Smooth muscle cell (in vitro differentiated cells): Measurements from ENCODE around the gene DHX15. TPM values are rescaled to one million over a fixed set of nuclear protein-coding genes. Genes with fewer than 3 reads are reported as not detected.

Experiments used
- DNase-seq: peaks from one replicate; lab custom pipeline; 2025; ENCODE audit not compliant: unreplicated experiment; lab: John Stamatoyannopoulos, UW
- H2AFZ ChIP-seq: fragments of 200-600 bp; sonication (generic); 2 replicates; pipeline ENCODE4 v1.6.0; 2016; ENCODE audit warnings: antibody characterized with exemption, low read depth, mild to moderate bottlenecking
- H3F3A ChIP-seq: fragments of 200-600 bp; sonication (generic); 2 replicates; pipeline ENCODE4 v1.6.0; 2017; ENCODE audit warnings: antibody characterized with exemption, low read depth
- H3K27ac ChIP-seq: fragments of 200-600 bp; sonication (generic); 2 replicates; pipeline ENCODE4 v1.5.1; 2016; ENCODE audit warnings: low read depth, mild to moderate bottlenecking
- H3K27me3 ChIP-seq: fragments of 200-600 bp; sonication (generic); 2 replicates; pipeline ENCODE4 v1.6.1; 2016; ENCODE audit warnings: low read depth, mild to moderate bottlenecking
- H3K36me3 ChIP-seq: fragments of 200-600 bp; sonication (generic); 2 replicates; pipeline ENCODE4 v1.5.1; 2016; ENCODE audit warnings: low read depth
- H3K4me1 ChIP-seq: fragments of 200-600 bp; sonication (generic); 2 replicates; pipeline ENCODE4 v1.5.1; 2016; ENCODE audit warnings: low read depth
- H3K4me2 ChIP-seq: fragments of 200-600 bp; sonication (generic); 2 replicates; pipeline ENCODE4 v1.6.0; 2016; ENCODE audit warnings: mild to moderate bottlenecking
- H3K4me3 ChIP-seq: fragments of 200-600 bp; sonication (generic); 2 replicates; pipeline ENCODE4 v1.5.1; 2016; ENCODE audit warnings: mild to moderate bottlenecking
- H3K79me2 ChIP-seq: fragments of 200-600 bp; sonication (generic); 2 replicates; pipeline ENCODE4 v1.6.0; 2016; ENCODE audit warnings: low read depth, mild to moderate bottlenecking
- H3K9ac ChIP-seq: fragments of 200-600 bp; sonication (generic); 2 replicates; pipeline ENCODE4 v1.6.0; 2016; ENCODE audit warnings: low read depth
- H3K9me3 ChIP-seq: fragments of 200-600 bp; sonication (generic); replicated peaks from 2 replicates; pipeline ENCODE4 v1.5.1; 2016; ENCODE audit warnings: low read depth
- H4K20me1 ChIP-seq: fragments of 200-600 bp; sonication (generic); 2 replicates; pipeline ENCODE4 v1.6.0; 2016; ENCODE audit warnings: low read depth
- CTCF ChIP-seq: fragments of 200-600 bp; sonication (generic); IDR thresholded peaks from 2 replicates; pipeline ENCODE4 v1.5.1; 2017; ENCODE audit warnings: borderline replicate concordance, mild to moderate bottlenecking, antibody characterized with exemption; ENCODE audit not compliant: insufficient read depth, poor library complexity, severe bottlenecking
- WGBS: methylation state at CpG from one replicate; pipeline ENCODE4 v1.1.7; 2016; ENCODE audit warnings: low lambda C conversion rate; 5-methylcytosine and 5-hydroxymethylcytosine counted together
- polyA plus RNA-seq: library from polyadenylated mRNA; unstranded; fragments of >200 nt; fragmentation: Nextera tagmentation; extraction: Ambion mirVana; gene quantifications from 2 replicates; pipeline ENCODE4 v1.2.1, GENCODE V29; 2016
- total RNA-seq: library from RNA; depleted of rRNA; stranded (reverse); fragments of >200 nt; gene quantifications from 2 replicates; pipeline ENCODE4 v1.2.3, GENCODE V29; 2014

The DHX15 gene
- total and polyA plus RNA-seq, 2 experiments from 2014 or later, result 69.8 to 168 TPM

GRCh38 chr4:24544208-24544988 lies 40.0 kb downstream of the DHX15 start:
- TF ChIP-seq CTCF, result no peak
- Histone ChIP-seq H3K4me1 (no peaks in the 10 kb centered on the region), H3K27ac (no peak overlapping the region), H4K20me1 (peaks cover 99% of the 10 kb centered on the region), H3K4me2 (no peak overlapping the region), H3K27me3 (no peaks in the 10 kb centered on the region), H3K4me3 (no peak overlapping the region), H3F3A (peaks cover 8% of the 10 kb centered on the region), H3K9ac (no peak overlapping the region), H3K36me3 (peaks cover 35% of the 10 kb centered on the region), H3K9me3 (no peaks in the 10 kb centered on the region), H2AFZ (no peak overlapping the region), H3K79me2 (peaks cover 94% of the 10 kb centered on the region)
- 75% methylated on average over 4 of the region's 4 CpGs for WGBS
- DNase-seq, result no peak

- Histone ChIP-seq H3K4me2 (no peak overlapping the region), H3K4me1 (no peaks in the 10 kb centered on the region), H3K79me2 (peaks cover 71% of the 10 kb centered on the region), H3K9me3 (no peaks in the 10 kb centered on the region), H3K27me3 (no peaks in the 10 kb centered on the region), H3F3A (peaks cover 8% of the 10 kb centered on the region), H3K27ac (no peak overlapping the region), H3K9ac (no peak overlapping the region), H4K20me1 (peaks cover 100% of the 10 kb centered on the region), H2AFZ (no peak overlapping the region), H3K36me3 (peaks cover 34% of the 10 kb centered on the region), H3K4me3 (no peak overlapping the region)
- TF ChIP-seq CTCF, result no peak
- WGBS, result 88% methylated on average over 7 of the region's 7 CpGs
- no peak for DNase-seq
Observed at GRCh38 chr4:24537025-24537424, 47.3 kb downstream of the DHX15 start.

- Histone ChIP-seq H3K9ac (no peak overlapping the region), H2AFZ (no peak overlapping the region), H3K4me2 (no peak overlapping the region), H3F3A (peaks cover 3% of the 10 kb centered on the region), H3K4me1 (no peaks in the 10 kb centered on the region), H3K79me2 (peaks cover 63% of the 10 kb centered on the region), H3K4me3 (no peak overlapping the region), H3K27ac (no peak overlapping the region), H3K9me3 (no peaks in the 10 kb centered on the region), H3K36me3 (peaks cover 30% of the 10 kb centered on the region), H4K20me1 (peaks cover 92% of the 10 kb centered on the region), H3K27me3 (no peaks in the 10 kb centered on the region)
- no peak for TF ChIP-seq CTCF
- 92% methylated on average over 3 of the region's 3 CpGs for WGBS
- DNase-seq, result no peak
Observed at GRCh38 chr4:24535399-24535798, 49.0 kb downstream of the DHX15 start.

GRCh38 chr4:24533364-24533763 lies 51.0 kb downstream of the DHX15 start:
- peaks cover 44% of the 10 kb centered on the region for H3K79me2 ChIP-seq
- H4K20me1 ChIP-seq, result peaks cover 87% of the 10 kb centered on the region
- no peaks in the 10 kb centered on the region for H3K9me3 ChIP-seq
- H3K27me3 ChIP-seq, result no peaks in the 10 kb centered on the region
- H3K9ac ChIP-seq, result no peak overlapping the region
- no peak overlapping the region for H2AFZ ChIP-seq
- H3K4me2 ChIP-seq, result no peak overlapping the region
- H3K36me3 ChIP-seq, result peaks cover 27% of the 10 kb centered on the region
- peaks cover 3% of the 10 kb centered on the region for H3F3A ChIP-seq
- peak overlapping the region; percentile 43 for H3K27ac ChIP-seq
- no peak for TF ChIP-seq CTCF
- no peak for DNase-seq
- WGBS, result 58% methylated on average over 4 of the region's 4 CpGs
- H3K4me1 ChIP-seq, result no peaks in the 10 kb centered on the region
- no peak overlapping the region for H3K4me3 ChIP-seq
